AG04449 (cell line): Measurements from ENCODE around the gene HAUS7.
A peak's percentile ranks its signal among the peaks of the same experiment; 100 is the strongest.

Experiments
- CTCF ChIA-PET: fragments of 350-600 bp; formaldehyde crosslinking; extraction: SDS; loops from one replicate; lab custom pipeline; 2021; ENCODE audit warnings: antibody characterized with exemption; lab: Yijun Ruan, JAX
- POLR2A ChIA-PET: fragments of 400-600, 350-600 bp; formaldehyde crosslinking; extraction: SDS; loops from one replicate; lab custom pipeline; 2020; ENCODE audit warnings: antibody characterized with exemption, inconsistent platforms; lab: Yijun Ruan, JAX
- DNase-seq: peaks from one replicate; pipeline ENCODE4 v3.0.0-alpha.2; 2010; ENCODE audit warnings: low read depth, low spot score
- H3K4me3 ChIP-seq: 2 replicates; pipeline ENCODE4 v1.5.1; 2011; ENCODE audit warnings: low read depth, mild to moderate bottlenecking, control low read depth, low read length
- TF ChIP-seq, protein P1 (sequence below): IDR thresholded peaks from one replicate; pipeline ENCODE4 v1.5.1; 2011; ENCODE audit warnings: mild to moderate bottlenecking, moderate library complexity, low read length, control low read depth, inconsistent platforms; ENCODE audit not compliant: insufficient read depth; ENCODE audit errors: missing control alignments

Gene HAUS7

DNA sequence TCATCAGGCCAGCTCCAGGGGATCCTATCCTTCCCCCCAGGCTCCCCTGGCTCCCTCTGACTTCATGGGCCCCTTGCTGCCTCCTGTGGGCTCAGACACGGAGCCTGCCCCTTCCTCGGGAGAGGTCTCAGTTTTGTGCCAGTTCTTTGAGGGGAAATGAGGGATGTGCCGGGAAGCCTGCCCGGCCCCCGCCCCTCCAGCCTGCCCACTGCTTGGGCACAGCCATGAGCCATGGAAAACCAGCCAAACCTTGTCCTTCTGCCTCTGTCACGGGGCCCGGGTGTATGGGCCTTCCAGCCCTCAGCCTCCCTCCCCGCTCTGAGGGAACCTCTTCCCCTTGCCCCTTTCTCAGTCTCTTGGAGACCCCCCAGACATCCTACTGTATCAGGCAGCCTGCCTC, 31.2 kb upstream of the HAUS7 start:
- ChIA-PET POLR2A (no interaction called here), CTCF (interaction anchor here (1.0 to 1.4 kb wide), 2 partner anchors 40 to 469 kb away, joined by 4 read pairs; no protein-coding TSS in a partner anchor)
- no peak overlapping the region for H3K4me3 ChIP-seq
- no peak for DNase-seq
- TF ChIP-seq, protein P1, sequence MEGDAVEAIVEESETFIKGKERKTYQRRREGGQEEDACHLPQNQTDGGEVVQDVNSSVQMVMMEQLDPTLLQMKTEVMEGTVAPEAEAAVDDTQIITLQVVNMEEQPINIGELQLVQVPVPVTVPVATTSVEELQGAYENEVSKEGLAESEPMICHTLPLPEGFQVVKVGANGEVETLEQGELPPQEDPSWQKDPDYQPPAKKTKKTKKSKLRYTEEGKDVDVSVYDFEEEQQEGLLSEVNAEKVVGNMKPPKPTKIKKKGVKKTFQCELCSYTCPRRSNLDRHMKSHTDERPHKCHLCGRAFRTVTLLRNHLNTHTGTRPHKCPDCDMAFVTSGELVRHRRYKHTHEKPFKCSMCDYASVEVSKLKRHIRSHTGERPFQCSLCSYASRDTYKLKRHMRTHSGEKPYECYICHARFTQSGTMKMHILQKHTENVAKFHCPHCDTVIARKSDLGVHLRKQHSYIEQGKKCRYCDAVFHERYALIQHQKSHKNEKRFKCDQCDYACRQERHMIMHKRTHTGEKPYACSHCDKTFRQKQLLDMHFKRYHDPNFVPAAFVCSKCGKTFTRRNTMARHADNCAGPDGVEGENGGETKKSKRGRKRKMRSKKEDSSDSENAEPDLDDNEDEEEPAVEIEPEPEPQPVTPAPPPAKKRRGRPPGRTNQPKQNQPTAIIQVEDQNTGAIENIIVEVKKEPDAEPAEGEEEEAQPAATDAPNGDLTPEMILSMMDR: no peak

DNA sequence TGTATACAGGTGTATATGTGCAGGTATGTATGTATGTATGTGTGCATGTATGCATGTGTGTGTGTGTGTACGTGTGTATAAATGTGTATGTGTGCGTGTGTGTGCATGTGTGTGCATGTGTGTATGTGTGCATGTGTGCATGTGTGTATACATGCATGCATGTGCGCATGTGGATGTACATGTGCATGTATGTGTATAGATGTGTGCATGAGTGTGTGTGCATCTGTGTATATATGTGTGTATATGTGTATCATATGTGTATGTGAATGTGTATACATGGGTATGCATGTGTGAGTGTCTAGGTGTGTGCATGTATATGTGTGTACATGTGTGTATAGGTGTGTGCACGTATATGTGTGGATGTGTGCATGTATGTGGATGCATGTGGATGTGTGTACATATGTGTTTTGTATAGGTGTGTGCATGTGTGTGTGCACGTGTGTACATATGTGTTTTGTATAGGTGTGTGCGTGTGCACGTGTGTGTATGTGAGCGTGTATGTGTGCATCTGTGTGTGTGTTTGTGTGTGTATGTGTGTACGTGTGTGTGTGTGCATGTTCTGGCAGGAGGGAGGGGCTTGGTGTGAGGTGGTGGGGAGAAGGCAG, 30.4 kb upstream of the HAUS7 start:
- no peak for DNase-seq
- H3K4me3 ChIP-seq: no peak overlapping the region
- ChIA-PET CTCF (interaction anchor here (1.0 to 1.4 kb wide), 3 partner anchors 29 to 468 kb away, joined by 3 to 4 read pairs (median 4); no protein-coding TSS in a partner anchor), POLR2A (no interaction called here)
- TF ChIP-seq, protein P1: no peak

DNA sequence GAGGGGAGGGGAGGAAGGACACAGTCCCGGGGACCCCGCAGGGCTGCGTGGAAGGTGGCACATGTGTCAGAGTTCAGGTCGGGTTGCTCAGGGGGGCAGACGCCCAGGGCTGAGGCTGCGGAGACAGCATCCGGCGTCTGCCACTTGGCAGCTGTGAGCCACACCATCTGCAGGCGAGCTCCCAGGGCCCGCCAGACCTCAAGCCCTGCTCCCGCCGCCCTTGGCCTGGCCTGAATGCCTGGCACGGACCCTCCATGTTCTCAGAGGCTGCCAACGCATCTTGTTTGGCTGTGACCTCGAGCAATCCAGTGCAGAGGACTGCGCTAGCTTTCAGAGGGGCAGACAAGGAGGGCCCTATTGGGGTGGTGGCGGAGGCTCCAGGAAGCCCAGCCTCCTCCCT, 29.5 kb upstream of the HAUS7 start:
- TF ChIP-seq, protein P1: no peak
- CTCF ChIA-PET: interaction anchor here (1.0 kb wide), 1 partner anchor 28 kb away, joined by 3 read pairs; no protein-coding TSS in a partner anchor

DNA sequence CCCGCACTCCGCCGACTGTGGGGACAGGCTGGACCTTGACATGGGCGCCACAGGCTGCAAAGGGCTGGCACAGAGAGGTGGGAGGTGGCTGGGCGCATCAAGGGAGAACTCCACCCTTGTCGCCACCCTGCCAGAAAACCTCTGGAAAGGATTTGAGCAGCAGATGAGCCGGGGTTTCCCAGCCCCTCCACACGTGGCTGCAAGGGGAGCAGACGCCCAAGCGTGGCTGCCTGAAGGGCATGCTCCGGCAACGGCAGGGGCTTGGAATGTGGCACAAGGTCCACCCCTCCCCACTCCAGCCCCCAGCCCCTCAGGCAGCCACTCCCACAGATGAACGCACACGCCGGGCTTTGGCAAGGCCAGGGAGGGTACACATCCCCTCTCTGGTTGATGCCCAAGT, 29.0 kb upstream of the HAUS7 start:
- POLR2A ChIA-PET: interaction anchor here (1.0 kb wide), 1 partner anchor 8 kb away, joined by 3 read pairs; no protein-coding TSS in a partner anchor
- CTCF ChIA-PET: interaction anchor here (8.1 kb wide), 1 partner anchor 28 kb away, joined by 90 read pairs; the partner anchor contains the start of gene HAUS7
- TF ChIP-seq, protein P1: no peak
- H3K4me3 ChIP-seq: peak overlapping the region; percentile 29
- DNase-seq: no peak

More for the DNA sequence above, 29.5 kb upstream of the HAUS7 start:
- H3K4me3 ChIP-seq: no peak overlapping the region; the same call in 1 of the 2 replicates
- no peak for DNase-seq
- POLR2A ChIA-PET: no interaction called here

DNA sequence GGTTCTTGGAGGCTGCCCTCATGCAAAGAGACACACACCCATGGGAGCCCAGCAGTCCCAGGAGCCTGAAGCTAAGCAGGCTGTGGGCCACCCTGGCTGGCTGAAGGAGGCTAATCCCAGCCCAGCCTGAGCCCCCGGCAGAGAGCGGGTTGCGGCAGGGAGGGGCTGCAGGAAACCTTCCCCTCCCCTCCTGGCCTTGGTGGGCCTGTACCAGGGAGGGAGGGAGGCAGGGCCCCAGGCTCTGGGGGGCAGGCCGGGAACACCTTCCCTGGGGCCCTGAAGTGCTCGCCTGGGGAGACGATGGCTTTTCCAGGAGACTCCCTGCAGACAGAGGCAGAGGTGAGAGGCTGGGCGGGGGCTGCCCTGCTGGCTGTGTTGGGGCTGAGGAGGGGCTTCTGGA, 28.1 kb upstream of the HAUS7 start:
- ChIA-PET POLR2A (interaction anchor here (1.0 kb wide), 1 partner anchor 8 kb away, joined by 3 read pairs; no protein-coding TSS in a partner anchor), CTCF (interaction anchor here (5.8 to 8.1 kb wide), 2 partner anchors 8 to 27 kb away, joined by 53 to 90 read pairs; partner anchors contain the start of gene HAUS7)
- 0 out of 2 replicates have a peak overlapping the region, but pooled peaks have one; percentile 23 for H3K4me3 ChIP-seq
- TF ChIP-seq, protein P1: no peak
- DNase-seq: no peak

DNA sequence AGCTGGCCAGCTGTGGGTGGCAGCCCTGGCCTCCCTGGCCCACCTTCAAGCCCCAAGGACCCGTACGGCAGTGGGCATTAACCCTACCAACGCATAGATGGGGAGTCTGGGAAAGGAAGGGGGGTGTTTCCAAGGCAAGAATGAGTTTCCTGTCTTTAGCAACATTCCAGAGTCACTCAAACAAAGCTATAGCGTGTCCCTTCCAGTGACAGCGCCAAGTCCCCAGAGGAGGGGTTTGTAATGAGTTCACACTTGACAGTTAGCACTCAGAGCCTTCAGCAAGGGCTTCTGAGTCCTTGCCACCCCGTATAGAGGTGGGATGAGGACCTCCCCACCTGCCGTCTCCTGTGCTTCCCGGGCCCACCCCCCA, 26.2 kb upstream of the HAUS7 start:
- CTCF ChIA-PET: interaction anchor here (0.8 to 8.1 kb wide), 5 partner anchors 10 to 25 kb away, joined by 3 to 90 read pairs (median 7); partner anchors contain the start of gene HAUS7
- no peak for DNase-seq
- peak overlapping the region; percentile 72 for H3K4me3 ChIP-seq
- TF ChIP-seq, protein P1: no peak
- POLR2A ChIA-PET: interaction anchor here (0.7 to 1.4 kb wide), 2 partner anchors 9 to 25 kb away, joined by 3 to 4 read pairs; no protein-coding TSS in a partner anchor
